Colonic mucosa (tissue), 4 donors: ENCODE measurements around the gene ABLIM3. TPM values are rescaled to one million over a fixed set of nuclear protein-coding genes. Genes with fewer than 3 reads are reported as not detected.

Experiments
- DNase-seq: peaks from one replicate; pipeline ENCODE4 v3.0.0-alpha.2; 2020
- H3K27ac ChIP-seq: fragments of 200-600 bp; one replicate; pipeline ENCODE4 v1.8.0; 2021
- H3K27me3 ChIP-seq: fragments of 200-600 bp; one replicate; pipeline ENCODE4 v1.8.0; 2021
- H3K36me3 ChIP-seq: fragments of 200-600 bp; one replicate; pipeline ENCODE4 v1.8.0; 2021
- H3K4me1 ChIP-seq: fragments of 200-600 bp; one replicate; pipeline ENCODE4 v1.8.0; 2021; ENCODE audit warnings: mild to moderate bottlenecking
- H3K4me3 ChIP-seq: fragments of 200-600 bp; one replicate; pipeline ENCODE4 v1.8.0; 2021
- H3K9ac ChIP-seq, 2 donors: one replicate each; pipeline ENCODE4 v1.7.0; 2013; ENCODE audit warnings: control low read depth in 2 of 2, low read depth in 2 of 2, low read length in 2 of 2
- H3K9me3 ChIP-seq: fragments of 200-600 bp; one replicate; pipeline ENCODE4 v1.8.0; 2021
- intact Hi-C: fragments of 100-400 bp; cut with DNase I; formaldehyde crosslinking; loops from one replicate; pipeline ENCODE4 v1.14.1; 2022
- total RNA-seq, 2 donors: library from RNA; stranded (reverse); fragmentation: NEBNext Ultra II Directional in 1 of 2; extraction: Animal tissue kit (Norgen Biotek cat#: 25700) in 1 of 2; gene quantifications; one replicate each; pipeline ENCODE4 v1.2.1, GENCODE V29; 2021
- TF ChIP-seq, protein P1 (sequence below): fragments of 200-600 bp; IDR thresholded peaks from one replicate; pipeline ENCODE4 v1.8.0; 2022; ENCODE audit warnings: antibody characterized with exemption, mild to moderate bottlenecking
- donor health status: healthy.
- donor health status: DM: no; HTN: no; CAD: no.
- donor health status: DM: no; HTN: no; CAD: no.

ABLIM3 gene
- total RNA-seq, 2 donors from 2014 or later: 2.3 to 4.1 TPM

DNA sequence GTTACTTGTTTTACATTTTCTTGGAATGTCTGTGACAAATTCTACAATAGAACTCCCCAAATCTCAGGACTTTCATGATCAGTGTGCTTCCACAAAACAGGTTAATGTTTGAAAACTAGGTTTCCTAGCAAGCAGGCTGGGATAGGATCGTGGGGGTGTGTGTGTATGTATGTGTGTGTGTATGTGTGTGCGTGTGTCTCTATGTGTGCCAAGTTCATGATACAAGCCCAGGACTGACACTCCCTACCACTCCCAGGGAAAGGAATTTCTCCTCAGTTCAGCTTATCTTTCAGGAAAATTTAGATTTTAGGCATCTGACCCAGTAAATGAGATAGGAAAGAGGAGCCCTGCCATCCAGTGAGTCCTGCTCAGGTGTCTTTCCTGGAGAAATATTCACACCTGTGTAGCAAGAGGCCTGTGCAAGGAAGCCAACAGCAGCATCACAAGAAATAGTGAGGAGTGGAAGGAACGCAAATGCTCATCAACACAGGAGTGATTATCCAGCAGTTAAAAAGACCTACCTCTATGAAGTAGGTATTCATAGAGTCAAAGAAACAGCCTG, 13.8 kb upstream of the ABLIM3 start:
- Histone ChIP-seq H3K9ac (no peak overlapping the region), H3K4me3 (no peak overlapping the region), H3K9me3 (no peaks in the 10 kb centered on the region), H3K27me3 (no peaks in the 10 kb centered on the region), H3K27ac (no peak overlapping the region), H3K4me1 (no peaks in the 10 kb centered on the region), H3K36me3 (no peaks in the 10 kb centered on the region)
- no peak for DNase-seq
- intact Hi-C loops: no loop called here
- TF ChIP-seq, protein P1, sequence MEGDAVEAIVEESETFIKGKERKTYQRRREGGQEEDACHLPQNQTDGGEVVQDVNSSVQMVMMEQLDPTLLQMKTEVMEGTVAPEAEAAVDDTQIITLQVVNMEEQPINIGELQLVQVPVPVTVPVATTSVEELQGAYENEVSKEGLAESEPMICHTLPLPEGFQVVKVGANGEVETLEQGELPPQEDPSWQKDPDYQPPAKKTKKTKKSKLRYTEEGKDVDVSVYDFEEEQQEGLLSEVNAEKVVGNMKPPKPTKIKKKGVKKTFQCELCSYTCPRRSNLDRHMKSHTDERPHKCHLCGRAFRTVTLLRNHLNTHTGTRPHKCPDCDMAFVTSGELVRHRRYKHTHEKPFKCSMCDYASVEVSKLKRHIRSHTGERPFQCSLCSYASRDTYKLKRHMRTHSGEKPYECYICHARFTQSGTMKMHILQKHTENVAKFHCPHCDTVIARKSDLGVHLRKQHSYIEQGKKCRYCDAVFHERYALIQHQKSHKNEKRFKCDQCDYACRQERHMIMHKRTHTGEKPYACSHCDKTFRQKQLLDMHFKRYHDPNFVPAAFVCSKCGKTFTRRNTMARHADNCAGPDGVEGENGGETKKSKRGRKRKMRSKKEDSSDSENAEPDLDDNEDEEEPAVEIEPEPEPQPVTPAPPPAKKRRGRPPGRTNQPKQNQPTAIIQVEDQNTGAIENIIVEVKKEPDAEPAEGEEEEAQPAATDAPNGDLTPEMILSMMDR: no peak

DNA sequence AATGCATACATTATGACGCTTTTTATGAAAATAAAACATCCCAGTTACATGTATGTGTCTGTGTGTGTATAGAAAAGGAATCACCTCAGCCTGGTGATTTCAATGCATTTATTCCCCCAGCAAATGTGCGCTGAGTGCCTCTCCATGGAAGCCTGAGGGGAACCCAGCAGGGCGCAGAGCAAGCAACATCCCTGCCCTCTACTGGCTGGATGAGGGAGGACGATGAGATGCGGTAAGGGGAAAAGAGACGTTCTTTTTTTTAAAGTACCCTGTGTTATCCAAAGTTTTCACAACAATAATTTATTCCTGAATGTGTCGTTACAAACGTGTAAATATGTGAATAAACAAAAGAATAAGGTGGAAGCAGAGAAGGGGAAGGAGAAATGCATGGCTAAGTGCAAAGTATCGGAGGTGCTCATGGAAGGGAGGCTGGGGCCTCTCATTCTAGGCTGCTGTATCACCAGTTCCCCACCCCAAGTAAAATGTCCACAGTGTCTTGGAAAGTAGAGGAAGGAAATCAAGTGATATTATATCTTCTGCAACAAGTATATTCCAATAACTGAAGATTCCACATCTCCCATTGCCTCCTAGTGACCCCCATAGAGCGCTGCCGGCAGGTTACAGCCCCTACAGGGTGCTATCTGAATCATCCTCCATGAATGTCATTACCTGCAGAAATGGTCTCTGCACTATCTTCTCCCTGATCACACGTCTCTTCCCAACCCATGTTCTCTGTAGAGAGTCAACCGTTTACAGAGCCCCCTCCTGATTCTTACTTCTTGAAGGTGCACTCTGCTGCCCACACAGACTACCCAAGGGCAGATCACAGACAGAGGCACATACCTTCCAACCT, 13.0 kb upstream of the ABLIM3 start:
- DNase-seq: no peak
- no peak overlapping the region for H3K27ac ChIP-seq
- TF ChIP-seq, protein P1: peak; percentile 55
- no peaks in the 10 kb centered on the region for H3K27me3 ChIP-seq
- H3K9ac ChIP-seq: no peak overlapping the region
- no peaks in the 10 kb centered on the region for H3K4me1 ChIP-seq
- no peaks in the 10 kb centered on the region for H3K36me3 ChIP-seq
- no peak overlapping the region for H3K4me3 ChIP-seq
- intact Hi-C loops: no loop called here
- H3K9me3 ChIP-seq: no peaks in the 10 kb centered on the region

DNA sequence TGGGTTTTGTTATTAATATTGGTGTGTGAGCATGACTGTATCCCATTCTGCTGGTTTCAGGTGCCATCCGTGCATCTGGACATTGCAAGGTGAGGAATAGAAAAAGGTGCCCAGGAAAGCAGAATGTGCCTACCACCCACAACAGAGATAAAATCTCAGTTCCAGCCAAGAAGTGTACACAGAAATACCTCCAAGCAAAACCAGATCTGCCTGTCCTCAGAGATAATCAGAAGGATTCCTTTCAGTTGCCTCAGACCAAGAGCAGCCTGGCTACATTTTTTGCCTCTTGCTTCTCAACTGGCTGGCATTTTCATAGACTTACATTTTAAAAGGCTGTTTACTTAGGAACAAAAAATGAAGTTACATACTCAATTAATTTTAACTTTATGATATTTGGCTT, 12.1 kb upstream of the ABLIM3 start:
- Histone ChIP-seq H3K4me1 (no peaks in the 10 kb centered on the region), H3K27me3 (no peaks in the 10 kb centered on the region), H3K27ac (no peak overlapping the region), H3K9me3 (no peaks in the 10 kb centered on the region), H3K36me3 (no peaks in the 10 kb centered on the region), H3K9ac (no peak overlapping the region), H3K4me3 (no peak overlapping the region)
- TF ChIP-seq, protein P1: no peak
- no peak for DNase-seq
- intact Hi-C loops: no loop called here

GRCh38 chr5:149130121-149130914, 11.0 kb upstream of the ABLIM3 start:
- Histone ChIP-seq H3K27ac (no peak overlapping the region), H3K4me1 (no peaks in the 10 kb centered on the region), H3K4me3 (no peak overlapping the region), H3K27me3 (no peaks in the 10 kb centered on the region), H3K9ac (no peak overlapping the region), H3K36me3 (no peaks in the 10 kb centered on the region), H3K9me3 (no peaks in the 10 kb centered on the region)
- intact Hi-C loops: no loop called here
- no peak for DNase-seq
- TF ChIP-seq, protein P1: no peak

- Histone ChIP-seq H3K27me3 (no peaks in the 10 kb centered on the region), H3K4me3 (no peak overlapping the region), H3K27ac (no peak overlapping the region), H3K4me1 (no peaks in the 10 kb centered on the region), H3K9ac (no peak overlapping the region), H3K36me3 (no peaks in the 10 kb centered on the region), H3K9me3 (no peaks in the 10 kb centered on the region)
- intact Hi-C loops: no loop called here
- TF ChIP-seq, protein P1: no peak
- DNase-seq: no peak
Observed at GRCh38 chr5:149132474-149132873, 8.8 kb upstream of the ABLIM3 start.
